GM21528 (cell line): ENCODE data around the gene AZIN2.
A peak's percentile ranks its signal among the peaks of the same experiment; 100 is the strongest.
"Not testable (repeated sequence)": the region's sequence is repeated elsewhere in the genome, so short reads cannot be mapped to it uniquely, and the experiment has no call there.

Experiments used
- ATAC-seq: cut with Tn5 transposase; IDR thresholded peaks from one replicate; pipeline ENCODE4 v1.9.1; 2021; ENCODE audit warnings: mild to moderate bottlenecking, moderate library complexity; ENCODE audit not compliant: unreplicated experiment, low FRiP score

Gene AZIN2

GRCh38 chr1:33123266-33123665, 42.3 kb downstream of the AZIN2 start:
- ATAC-seq, result no peak

- not testable (repeated sequence) for ATAC-seq
These were observed 43.7 kb downstream of the AZIN2 start for GRCh38 chr1:33124647-33125046.

- no peak for ATAC-seq
These were observed 45.6 kb downstream of the AZIN2 start for GRCh38 chr1:33126411-33127000.

- peak; percentile 92 for ATAC-seq
These were observed 46.3 kb downstream of the AZIN2 start for GRCh38 chr1:33127001-33127823.

- ATAC-seq, result no peak
These were observed 47.8 kb downstream of the AZIN2 start for GRCh38 chr1:33128781-33129180.

GRCh38 chr1:33130297-33130696, 49.3 kb downstream of the AZIN2 start:
- no peak for ATAC-seq

GRCh38 chr1:33131191-33131590, 50.2 kb downstream of the AZIN2 start:
- no peak for ATAC-seq

- no peak for ATAC-seq
These were observed 51.6 kb downstream of the AZIN2 start for GRCh38 chr1:33132549-33132948.

- no peak for ATAC-seq
These were observed 52.6 kb downstream of the AZIN2 start for GRCh38 chr1:33133478-33134105.

GRCh38 chr1:33136041-33136440, 55.1 kb downstream of the AZIN2 start:
- not testable (repeated sequence) for ATAC-seq

GRCh38 chr1:33137800-33138199, 56.8 kb downstream of the AZIN2 start:
- ATAC-seq, result no peak

- no peak for ATAC-seq
These were observed 59.5 kb downstream of the AZIN2 start for GRCh38 chr1:33140153-33141149.

GRCh38 chr1:33141216-33141615, 60.3 kb downstream of the AZIN2 start:
- ATAC-seq, result no peak

GRCh38 chr1:33141781-33142180, 60.8 kb downstream of the AZIN2 start:
- ATAC-seq, result no peak

- no peak for ATAC-seq
These were observed 61.6 kb downstream of the AZIN2 start for GRCh38 chr1:33142483-33143064.

- ATAC-seq, result no peak
These were observed 62.2 kb downstream of the AZIN2 start for GRCh38 chr1:33143176-33143575.

- ATAC-seq, result no peak
These were observed 62.7 kb downstream of the AZIN2 start for GRCh38 chr1:33143698-33144097.

GRCh38 chr1:33146003-33146402, 65.0 kb downstream of the AZIN2 start:
- ATAC-seq, result no peak

- ATAC-seq, result no peak
These were observed 66.5 kb downstream of the AZIN2 start for GRCh38 chr1:33147275-33147996.

- ATAC-seq, result no peak
These were observed 67.0 kb downstream of the AZIN2 start for GRCh38 chr1:33147997-33148314.
